ENCODE results near the gene MBOAT7.

MBOAT7 gene

DNA sequence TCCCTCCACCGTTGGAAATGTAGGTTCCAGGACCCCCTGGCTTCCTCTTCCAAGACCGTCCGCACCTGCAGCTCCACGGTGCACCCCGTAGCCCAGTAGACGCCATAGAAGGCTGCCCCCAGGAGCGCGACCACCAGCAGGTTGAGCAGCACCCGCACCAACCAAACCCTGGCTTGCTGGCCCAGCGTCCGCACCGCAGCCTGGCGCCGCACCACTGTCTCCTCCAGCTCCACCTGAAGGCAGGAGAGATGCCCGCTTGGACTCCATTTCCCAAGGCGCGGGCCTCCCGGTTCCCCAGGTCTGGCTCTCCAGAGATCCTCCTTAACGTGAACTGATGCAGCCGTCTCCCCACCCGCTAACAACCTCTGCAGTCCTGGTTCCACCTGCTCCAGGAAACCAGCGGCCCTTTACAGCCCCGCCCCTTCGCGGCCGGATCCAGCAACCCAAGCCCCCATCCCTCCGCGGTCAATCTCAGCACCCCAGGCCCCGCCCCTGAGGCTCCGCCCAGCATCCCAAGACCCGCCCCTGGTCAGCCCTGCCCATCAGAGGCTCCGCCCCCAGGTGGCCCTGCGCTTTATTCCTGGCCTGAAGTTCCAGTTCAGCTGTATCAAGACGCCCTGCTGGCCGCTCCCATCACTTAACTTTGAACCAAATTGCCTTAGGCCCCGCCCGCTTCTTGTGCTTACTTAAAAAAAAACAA, 24.9 kb downstream of the MBOAT7 start:
- DNase-seq (ENCODE audit: low read depth in 2 of 2, low spot score in 1 of 2) = no peak

GRCh38 chr19:54162884-54163283, 26.5 kb downstream of the MBOAT7 start:
- no peak for DNase-seq (ENCODE audit: low read depth in 2 of 2, low spot score in 1 of 2)

DNA sequence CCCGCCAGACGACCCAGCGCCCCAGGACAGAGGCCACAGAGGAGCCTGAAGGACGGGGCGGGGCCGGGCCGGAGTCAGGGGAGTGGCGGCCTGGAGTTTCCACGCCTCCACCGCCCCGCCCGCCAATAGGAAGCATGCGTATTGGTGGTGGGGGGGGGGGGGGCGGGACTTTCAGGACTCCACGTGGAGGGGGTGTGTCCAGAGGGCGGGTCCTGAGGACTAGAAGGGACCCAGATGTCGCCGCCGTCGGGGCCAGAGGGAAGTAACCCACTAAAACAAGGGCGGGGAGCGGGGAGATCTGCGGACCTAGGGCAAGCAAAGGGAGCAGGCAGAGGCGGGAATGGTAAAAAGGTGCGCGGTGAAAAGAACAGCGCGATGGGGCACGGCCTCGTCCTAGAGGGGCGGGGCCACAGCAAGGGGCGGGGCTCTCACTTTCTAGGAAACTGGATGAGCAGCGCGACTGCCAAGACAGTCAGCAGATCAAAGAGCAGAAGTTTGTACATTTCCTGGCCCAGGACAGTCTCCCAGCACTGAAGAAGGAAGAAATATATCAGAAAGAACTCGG, 27.1 kb downstream of the MBOAT7 start:
- peak; percentile 56 to 61 for DNase-seq (ENCODE audit: low read depth in 2 of 2, low spot score in 1 of 2)

DNA sequence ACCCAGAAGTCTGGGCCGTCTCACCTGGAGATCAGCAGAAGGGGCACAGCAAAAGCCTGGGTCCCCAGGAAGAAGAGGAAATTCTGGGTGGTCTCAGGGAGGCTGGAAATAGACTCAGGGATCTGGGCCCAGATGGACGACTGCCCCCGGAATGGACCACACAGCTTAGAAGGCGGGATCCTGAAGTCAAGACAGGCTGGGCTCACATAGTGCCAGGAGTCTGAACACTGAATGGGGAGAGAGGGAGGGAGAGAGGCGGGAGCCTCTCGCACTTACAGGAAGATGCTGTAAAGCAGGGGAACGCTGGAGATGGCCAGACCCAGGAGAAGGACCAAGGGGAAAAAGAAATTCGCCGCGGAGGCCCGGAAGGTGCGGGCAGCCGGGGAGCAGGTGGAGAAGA, 28.5 kb downstream of the MBOAT7 start:
- DNase-seq (ENCODE audit: low read depth in 2 of 2, low spot score in 1 of 2) = no peak

DNA sequence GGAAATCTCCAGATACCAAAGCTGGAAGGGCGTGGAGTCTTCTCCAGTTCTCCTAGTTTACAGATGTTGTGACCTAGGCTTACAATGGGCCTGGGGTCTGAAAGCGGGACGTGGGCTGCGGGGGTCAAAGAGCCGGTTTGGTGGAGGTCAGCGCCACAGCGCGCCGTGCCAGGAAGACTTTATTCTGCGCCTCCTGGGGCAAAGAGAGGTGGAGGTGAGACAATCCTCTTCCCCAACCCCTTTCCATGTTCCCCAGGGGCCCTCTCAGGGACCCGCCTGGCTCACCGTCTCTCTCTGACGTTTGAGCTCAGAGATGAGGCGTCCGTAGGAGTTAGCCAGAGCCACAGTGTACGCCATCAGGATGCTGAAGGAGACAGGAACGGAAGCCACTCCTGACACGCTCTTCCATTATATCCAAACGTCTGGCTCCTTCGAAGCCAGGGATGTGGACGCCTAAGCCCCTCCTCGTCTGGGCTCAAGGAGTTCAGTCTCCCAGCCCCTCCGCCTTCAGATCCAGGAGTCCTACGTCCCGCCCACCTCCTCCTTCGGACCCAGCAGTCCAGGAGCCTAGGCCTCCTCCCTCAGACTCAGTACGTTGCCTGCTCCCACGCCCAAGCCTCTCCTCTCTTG, 29.1 kb downstream of the MBOAT7 start:
- no peak for DNase-seq (ENCODE audit: low read depth in 2 of 2, low spot score in 1 of 2)

- peak; percentile 95 to 98 for DNase-seq (ENCODE audit: low read depth in 2 of 2, low spot score in 1 of 2)
These were observed 29.8 kb downstream of the MBOAT7 start, which contains the start of gene LENG1 for GRCh38 chr19:54159352-54160181. Gene LENG1, minus strand, starts transcription at chr19:54159721. Its CDS starts 26 bp downstream, at chr19:54159695.

GRCh38 chr19:54158812-54159351, 30.5 kb downstream of the MBOAT7 start:
- no peak for DNase-seq (ENCODE audit: low read depth in 2 of 2, low spot score in 1 of 2)

DNA sequence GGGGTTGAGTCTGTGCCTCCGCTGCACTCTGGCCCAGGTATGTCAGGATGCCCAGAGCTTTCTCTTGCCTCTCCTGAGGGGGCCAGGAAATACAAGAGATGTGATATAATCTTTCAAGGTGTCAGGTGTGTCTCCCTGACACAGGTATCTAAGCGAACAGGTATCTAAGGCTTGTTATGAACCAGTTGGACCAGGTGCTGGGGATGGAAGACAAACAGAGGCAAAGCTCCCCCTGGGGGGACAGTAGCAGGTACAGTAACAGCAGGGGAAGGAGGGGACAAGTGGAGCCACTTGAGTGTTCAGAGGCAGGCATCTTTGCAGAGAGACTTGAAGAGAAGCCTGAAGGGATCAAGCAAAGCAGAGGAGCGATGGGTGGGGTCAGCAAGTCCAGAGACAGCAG, 32.4 kb downstream of the MBOAT7 start:
- no peak for DNase-seq (ENCODE audit: low read depth in 2 of 2, low spot score in 1 of 2)

- no peak for DNase-seq (ENCODE audit: low read depth in 2 of 2, low spot score in 1 of 2)
These were observed 32.9 kb downstream of the MBOAT7 start for GRCh38 chr19:54156490-54156889.

DNA sequence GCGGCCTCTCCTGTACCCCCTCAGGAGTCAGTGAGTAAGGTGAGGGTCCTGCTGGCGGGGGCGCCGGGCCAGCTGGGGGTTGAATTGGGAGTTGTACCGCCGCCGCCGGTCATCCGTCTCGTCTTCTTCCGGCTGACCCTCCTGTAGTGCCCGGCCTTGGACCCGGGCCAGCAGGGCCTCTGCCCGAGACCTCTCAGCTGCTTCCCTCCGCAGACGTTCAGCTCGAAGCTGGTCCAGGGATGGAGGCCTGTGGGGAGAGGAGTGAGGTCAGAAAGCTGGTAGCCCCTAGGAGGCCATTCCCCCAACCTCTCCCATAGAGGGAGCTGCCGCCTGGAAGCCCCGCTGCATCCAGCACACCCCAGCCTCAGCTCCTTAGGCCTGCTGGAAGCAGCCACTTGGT, 33.7 kb downstream of the MBOAT7 start:
- no peak for DNase-seq (ENCODE audit: low read depth in 2 of 2, low spot score in 1 of 2)

GRCh38 chr19:54154603-54155345, 34.6 kb downstream of the MBOAT7 start:
- DNase-seq (ENCODE audit: low read depth in 2 of 2, low spot score in 1 of 2) = no peak

GRCh38 chr19:54153731-54154326, 35.6 kb downstream of the MBOAT7 start:
- DNase-seq (ENCODE audit: low read depth in 2 of 2, low spot score in 1 of 2) = no peak

DNA sequence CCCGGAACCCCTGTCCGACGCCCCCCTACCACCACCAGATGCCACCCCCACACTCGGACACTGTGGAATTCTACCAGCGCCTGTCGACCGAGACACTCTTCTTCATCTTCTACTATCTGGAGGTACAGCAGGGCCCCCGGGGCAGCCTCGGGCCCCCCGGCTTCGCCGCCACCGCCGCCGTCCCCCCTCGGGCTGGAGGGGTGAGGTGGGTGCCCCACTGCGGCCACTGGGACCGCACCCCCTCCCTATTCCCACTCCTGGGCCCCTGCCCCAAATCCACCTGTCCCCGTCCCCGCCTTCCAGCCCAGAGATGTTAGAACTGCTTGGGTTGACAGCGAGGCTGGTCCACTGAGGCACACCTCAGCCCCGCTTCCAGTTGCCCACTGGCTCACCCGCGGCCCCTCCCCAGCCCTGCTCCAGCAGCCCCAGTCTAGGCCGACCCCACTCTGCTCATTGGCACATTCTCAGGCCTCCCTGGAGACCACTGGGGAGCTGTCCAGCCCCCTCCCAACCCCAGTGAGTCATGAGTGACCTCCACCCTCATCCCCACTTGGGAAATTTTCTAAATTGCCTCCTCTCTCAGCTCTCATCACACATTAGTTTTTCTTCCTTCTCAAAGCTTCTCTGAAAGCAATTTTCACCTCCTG, 36.4 kb downstream of the MBOAT7 start:
- no peak for DNase-seq (ENCODE audit: low read depth in 2 of 2, low spot score in 1 of 2)

GRCh38 chr19:54152267-54152666, 37.1 kb downstream of the MBOAT7 start:
- no peak for DNase-seq (ENCODE audit: low read depth in 2 of 2, low spot score in 1 of 2)

DNA sequence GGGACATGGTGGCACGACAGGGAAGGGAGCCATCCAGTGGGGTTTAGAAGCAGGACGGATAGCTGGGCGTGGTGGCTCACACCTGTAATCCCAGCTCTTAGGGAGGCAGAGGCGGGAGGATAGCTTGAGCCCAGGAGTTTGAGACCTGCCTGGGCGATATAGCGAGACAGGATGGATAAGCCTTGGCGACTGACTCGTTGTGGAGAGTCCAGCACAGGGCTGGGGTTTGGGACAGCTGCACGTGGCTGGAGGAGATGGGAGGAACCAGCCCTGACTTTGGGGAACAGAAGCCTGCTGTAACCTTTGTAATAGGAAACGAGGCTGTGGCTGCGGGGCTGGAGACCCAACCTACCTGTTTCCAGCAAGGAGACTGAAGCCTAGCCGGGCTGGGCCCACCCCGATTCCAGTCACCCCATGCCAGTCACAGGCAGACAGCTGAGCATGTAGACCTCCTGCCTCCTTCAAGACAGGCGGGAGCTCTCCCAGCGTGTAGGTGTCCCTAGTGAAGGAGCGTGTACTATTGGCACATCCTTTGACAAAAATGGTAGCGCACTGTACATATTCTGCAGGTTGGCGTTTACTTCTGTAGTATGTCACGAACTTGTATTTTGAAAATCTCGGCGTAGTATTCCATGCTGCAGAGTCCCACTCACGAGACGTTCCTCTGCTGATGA, 37.9 kb downstream of the MBOAT7 start:
- DNase-seq (ENCODE audit: low read depth in 2 of 2, low spot score in 1 of 2) = no peak

GRCh38 chr19:54149021-54149812, 40.2 kb downstream of the MBOAT7 start:
- no peak for DNase-seq (ENCODE audit: low read depth in 2 of 2, low spot score in 1 of 2)

DNA sequence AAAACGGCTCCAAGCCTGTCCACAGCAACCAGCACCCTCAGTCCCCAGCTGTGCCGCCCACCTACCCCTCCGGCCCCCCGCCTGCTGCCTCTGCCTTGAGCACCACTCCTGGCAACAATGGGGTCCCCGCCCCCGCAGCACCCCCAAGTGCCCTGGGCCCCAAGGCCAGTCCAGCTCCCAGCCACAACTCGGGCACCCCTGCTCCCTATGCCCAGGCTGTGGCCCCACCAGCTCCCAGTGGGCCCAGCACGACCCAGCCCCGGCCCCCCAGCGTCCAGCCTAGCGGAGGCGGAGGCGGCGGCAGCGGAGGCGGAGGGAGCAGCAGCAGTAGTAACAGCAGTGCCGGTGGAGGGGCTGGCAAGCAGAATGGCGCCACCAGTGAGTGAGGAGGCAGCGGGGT, 41.2 kb downstream of the MBOAT7 start:
- DNase-seq (ENCODE audit: low read depth in 2 of 2, low spot score in 1 of 2) = no peak

DNA sequence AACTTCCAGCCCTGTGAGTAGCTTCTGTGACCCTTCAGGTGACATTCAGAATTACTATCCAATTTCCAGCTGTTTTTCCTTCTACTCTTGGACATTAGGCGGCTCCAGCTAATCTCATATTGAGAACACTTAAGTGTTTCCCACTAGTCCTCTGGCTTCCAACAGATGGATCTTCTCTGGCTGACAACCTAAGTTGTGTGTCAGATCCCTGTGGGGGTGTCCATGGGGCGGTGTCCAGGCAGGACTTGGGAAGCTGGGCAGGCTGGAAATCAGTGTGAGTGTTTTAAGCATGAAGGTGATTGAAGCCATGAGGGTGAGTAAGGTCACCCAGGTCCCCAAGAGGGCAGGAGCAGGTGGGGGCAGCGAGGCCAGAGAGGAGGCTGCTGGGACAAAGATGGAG, 41.7 kb downstream of the MBOAT7 start:
- no peak for DNase-seq (ENCODE audit: low read depth in 2 of 2, low spot score in 1 of 2)
